Coronary artery (tissue), 2 donors: ENCODE results near the gene DMXL1.
"Not testable (repeated sequence)": the region's sequence is repeated elsewhere in the genome, so short reads cannot be mapped to it uniquely, and the experiment has no call there.

Source experiments
- DNase-seq: peaks from one replicate; pipeline ENCODE4 v3.0.0-alpha.2; 2017; ENCODE audit warnings: low spot score
- H3K27ac ChIP-seq, 2 donors: fragments of 200-600 bp; sonication (generic); one replicate each; pipeline ENCODE4 v1.5.1; 2016 to 2019
- H3K4me3 ChIP-seq: fragments of 200-600 bp; sonication (generic); 2 replicates; pipeline ENCODE4 v1.5.1; 2016; ENCODE audit warnings: mild to moderate bottlenecking, moderate library complexity
- CTCF ChIP-seq: fragments of 200-600 bp; sonication (generic); IDR thresholded peaks from one replicate; pipeline ENCODE4 v1.5.1; 2019; ENCODE audit warnings: antibody characterized with exemption

The DMXL1 gene

GRCh38 chr5:119123280-119123679, 52.4 kb downstream of the DMXL1 start:
- Histone ChIP-seq H3K4me3 (no peak overlapping the region), H3K27ac (no peak overlapping the region)
- DNase-seq: no peak
- TF ChIP-seq CTCF: no peak

GRCh38 chr5:119129770-119130169, 58.9 kb downstream of the DMXL1 start:
- no peak for DNase-seq
- no peak overlapping the region for H3K4me3 ChIP-seq
- TF ChIP-seq CTCF: no peak
- H3K27ac ChIP-seq: no peak overlapping the region

GRCh38 chr5:119131530-119132304, 60.8 kb downstream of the DMXL1 start:
- no peak for DNase-seq
- no peak for TF ChIP-seq CTCF

GRCh38 chr5:119135743-119136142, 64.9 kb downstream of the DMXL1 start:
- not testable (repeated sequence) for H3K27ac ChIP-seq, H3K4me3 ChIP-seq, DNase-seq

More at GRCh38 chr5:119131530-119132304, 60.8 kb downstream of the DMXL1 start:
- H3K4me3 ChIP-seq: no peak overlapping the region
- no peak overlapping the region for H3K27ac ChIP-seq

GRCh38 chr5:119136666-119137318, 65.9 kb downstream of the DMXL1 start:
- Histone ChIP-seq H3K4me3 (no peak overlapping the region), H3K27ac (no peak overlapping the region)
- no peak for DNase-seq
- no peak for TF ChIP-seq CTCF

- no peak for TF ChIP-seq CTCF
- no peak for DNase-seq
- no peak overlapping the region for H3K4me3 ChIP-seq
- no peak overlapping the region for H3K27ac ChIP-seq
These were observed 82.7 kb downstream of the DMXL1 start for GRCh38 chr5:119153629-119154028.

- H3K27ac ChIP-seq: no peak overlapping the region
- H3K4me3 ChIP-seq: no peak overlapping the region
- DNase-seq: no peak
- no peak for TF ChIP-seq CTCF
These were observed 87.3 kb downstream of the DMXL1 start for GRCh38 chr5:119158144-119158543.
